ENCODE results near the gene DIPK2A.

- TF ChIP-seq, protein P1, sequence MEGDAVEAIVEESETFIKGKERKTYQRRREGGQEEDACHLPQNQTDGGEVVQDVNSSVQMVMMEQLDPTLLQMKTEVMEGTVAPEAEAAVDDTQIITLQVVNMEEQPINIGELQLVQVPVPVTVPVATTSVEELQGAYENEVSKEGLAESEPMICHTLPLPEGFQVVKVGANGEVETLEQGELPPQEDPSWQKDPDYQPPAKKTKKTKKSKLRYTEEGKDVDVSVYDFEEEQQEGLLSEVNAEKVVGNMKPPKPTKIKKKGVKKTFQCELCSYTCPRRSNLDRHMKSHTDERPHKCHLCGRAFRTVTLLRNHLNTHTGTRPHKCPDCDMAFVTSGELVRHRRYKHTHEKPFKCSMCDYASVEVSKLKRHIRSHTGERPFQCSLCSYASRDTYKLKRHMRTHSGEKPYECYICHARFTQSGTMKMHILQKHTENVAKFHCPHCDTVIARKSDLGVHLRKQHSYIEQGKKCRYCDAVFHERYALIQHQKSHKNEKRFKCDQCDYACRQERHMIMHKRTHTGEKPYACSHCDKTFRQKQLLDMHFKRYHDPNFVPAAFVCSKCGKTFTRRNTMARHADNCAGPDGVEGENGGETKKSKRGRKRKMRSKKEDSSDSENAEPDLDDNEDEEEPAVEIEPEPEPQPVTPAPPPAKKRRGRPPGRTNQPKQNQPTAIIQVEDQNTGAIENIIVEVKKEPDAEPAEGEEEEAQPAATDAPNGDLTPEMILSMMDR (IDR thresholded peaks at IDR 0.05): no peak
- no peak for TF ChIP-seq POLR2A (IDR thresholded peaks at IDR 0.05)
- TF ChIP-seq POLR2AphosphoS5 (IDR thresholded peaks at IDR 0.05): no peak
- TF ChIP-seq EP300 (IDR thresholded peaks at IDR 0.05): no peak
Measured at GRCh38 chr3:143935678-143936077, 35.9 kb upstream of the DIPK2A start.

Measured in stomach (tissue), 4 donors.